ENCODE data around the gene ANO9. TPM values are rescaled to one million over a fixed set of nuclear protein-coding genes. Genes with fewer than 3 reads are reported as not detected.
"Not testable (repeated sequence)": the region's sequence is repeated elsewhere in the genome, so short reads cannot be mapped to it uniquely, and the experiment has no call there.

Gene ANO9
- total RNA-seq, 4 donors from 2014 or later, result 11.0 to 22.1 (median 16.2) TPM

DNA sequence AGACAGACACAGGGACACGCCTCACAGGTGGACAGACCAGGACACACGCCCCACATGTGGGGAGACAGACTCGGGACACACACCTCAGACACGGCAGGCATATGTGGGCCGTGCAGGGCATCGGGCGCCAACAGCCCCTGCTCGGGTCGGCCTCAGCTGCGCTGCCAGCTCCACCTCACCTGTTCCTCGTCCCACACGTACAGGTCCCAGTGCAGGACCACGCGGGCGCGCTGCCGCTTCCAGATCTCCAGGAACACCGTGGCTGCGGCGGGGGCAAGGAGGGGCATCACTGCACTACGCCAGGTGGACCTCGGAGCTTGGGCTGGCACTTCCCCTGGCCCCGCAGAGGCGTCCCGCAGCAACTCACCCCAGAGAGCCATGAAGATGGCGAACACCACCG is 12.4 kb downstream of the ANO9 start:
- intact Hi-C loops (cut with DNase I), result no loop called here
- Histone ChIP-seq H3K9me3 (no peaks in the 10 kb centered on the region), H3K4me1 (no peaks in the 10 kb centered on the region), H3K4me3 (no peak overlapping the region), H3K36me3 (peaks cover 0 to 25% (median 0%) of the 10 kb centered on the region in 3 donors), H3K27ac (no peak overlapping the region), H3K27me3 (no peaks in the 10 kb centered on the region)
- TF ChIP-seq, protein P1, sequence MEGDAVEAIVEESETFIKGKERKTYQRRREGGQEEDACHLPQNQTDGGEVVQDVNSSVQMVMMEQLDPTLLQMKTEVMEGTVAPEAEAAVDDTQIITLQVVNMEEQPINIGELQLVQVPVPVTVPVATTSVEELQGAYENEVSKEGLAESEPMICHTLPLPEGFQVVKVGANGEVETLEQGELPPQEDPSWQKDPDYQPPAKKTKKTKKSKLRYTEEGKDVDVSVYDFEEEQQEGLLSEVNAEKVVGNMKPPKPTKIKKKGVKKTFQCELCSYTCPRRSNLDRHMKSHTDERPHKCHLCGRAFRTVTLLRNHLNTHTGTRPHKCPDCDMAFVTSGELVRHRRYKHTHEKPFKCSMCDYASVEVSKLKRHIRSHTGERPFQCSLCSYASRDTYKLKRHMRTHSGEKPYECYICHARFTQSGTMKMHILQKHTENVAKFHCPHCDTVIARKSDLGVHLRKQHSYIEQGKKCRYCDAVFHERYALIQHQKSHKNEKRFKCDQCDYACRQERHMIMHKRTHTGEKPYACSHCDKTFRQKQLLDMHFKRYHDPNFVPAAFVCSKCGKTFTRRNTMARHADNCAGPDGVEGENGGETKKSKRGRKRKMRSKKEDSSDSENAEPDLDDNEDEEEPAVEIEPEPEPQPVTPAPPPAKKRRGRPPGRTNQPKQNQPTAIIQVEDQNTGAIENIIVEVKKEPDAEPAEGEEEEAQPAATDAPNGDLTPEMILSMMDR (IDR thresholded peaks at IDR 0.05), result no peak
- no peak for TF ChIP-seq POLR2A (IDR thresholded peaks at IDR 0.05)
- DNase-seq, result no peak
- WGBS, 2 donors, result 72 to 89% methylated on average over 4 to 22 of the region's 27 CpGs

DNA sequence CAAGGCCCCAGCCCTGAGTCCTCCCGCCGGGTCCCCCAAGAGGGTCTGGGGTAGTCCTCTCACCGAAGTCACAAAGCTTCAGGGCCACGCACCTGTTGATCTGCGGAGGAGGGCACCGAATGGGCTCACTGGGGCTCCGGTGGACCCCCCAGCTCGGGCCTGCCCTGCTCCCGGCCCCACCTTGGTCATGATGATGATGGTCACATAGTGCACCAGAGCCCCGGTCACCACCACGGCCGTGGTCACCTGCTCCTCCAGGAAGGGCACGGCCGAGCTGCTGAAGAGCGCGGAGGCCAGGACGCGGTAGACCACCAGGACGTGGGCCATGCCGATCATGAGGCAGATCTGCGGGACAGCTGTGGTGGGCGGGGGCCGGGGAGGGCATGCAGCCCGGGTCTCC is 13.5 kb downstream of the ANO9 start:
- Histone ChIP-seq H3K4me1 (no peaks in the 10 kb centered on the region), H3K4me3 (no peak overlapping the region), H3K27me3 (peaks cover 0 to 8% (median 0%) of the 10 kb centered on the region in 4 donors), H3K9me3 (no peaks in the 10 kb centered on the region), H3K27ac (no peak overlapping the region), H3K36me3 (peaks cover 0 to 17% (median 0%) of the 10 kb centered on the region in 3 donors)
- intact Hi-C loops (cut with DNase I), result no loop called here
- WGBS, 2 donors, result 90 to 98% methylated on average over 8 to 11 of the region's 24 CpGs
- no peak for TF ChIP-seq POLR2A (IDR thresholded peaks at IDR 0.05)
- TF ChIP-seq, protein P1 (IDR thresholded peaks at IDR 0.05), result no peak
- DNase-seq, result no peak

DNA sequence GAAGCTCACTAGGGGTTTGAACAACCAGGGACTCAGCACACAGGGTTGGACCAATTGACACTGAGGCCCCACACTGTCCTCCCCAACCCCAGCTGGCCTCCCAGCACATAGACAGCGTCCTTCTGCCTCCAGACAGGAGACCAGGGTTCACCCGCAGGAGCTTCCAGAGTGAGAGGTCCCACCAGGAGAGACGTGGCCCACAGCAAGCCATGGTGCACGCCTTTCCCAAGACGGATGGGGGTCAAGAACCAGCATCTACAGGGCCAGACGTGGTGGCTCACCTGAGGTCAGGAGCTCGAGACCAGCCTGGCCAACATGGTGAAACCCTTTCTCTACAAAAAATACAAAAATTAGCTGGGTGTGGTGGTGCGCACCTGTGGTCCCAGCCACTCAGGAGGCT is 15.0 kb downstream of the ANO9 start:
- Histone ChIP-seq H3K4me1 (no peaks in the 10 kb centered on the region), H3K9me3 (no peaks in the 10 kb centered on the region), H3K27ac (no peak overlapping the region), H3K4me3 (no peak overlapping the region), H3K36me3 (peaks cover 0 to 4% (median 0%) of the 10 kb centered on the region in 3 donors), H3K27me3 (peaks cover 0 to 14% (median 0%) of the 10 kb centered on the region in 4 donors)
- DNase-seq, result no peak
- WGBS, 2 donors, result 100% methylated on average over 1 of the region's 8 CpGs; no CpG with 5 or more reads in 1 of the 2 donors
- TF ChIP-seq POLR2A (IDR thresholded peaks at IDR 0.05), result no peak
- TF ChIP-seq, protein P1 (IDR thresholded peaks at IDR 0.05), result no peak
- intact Hi-C loops (cut with DNase I), result no loop called here

DNA sequence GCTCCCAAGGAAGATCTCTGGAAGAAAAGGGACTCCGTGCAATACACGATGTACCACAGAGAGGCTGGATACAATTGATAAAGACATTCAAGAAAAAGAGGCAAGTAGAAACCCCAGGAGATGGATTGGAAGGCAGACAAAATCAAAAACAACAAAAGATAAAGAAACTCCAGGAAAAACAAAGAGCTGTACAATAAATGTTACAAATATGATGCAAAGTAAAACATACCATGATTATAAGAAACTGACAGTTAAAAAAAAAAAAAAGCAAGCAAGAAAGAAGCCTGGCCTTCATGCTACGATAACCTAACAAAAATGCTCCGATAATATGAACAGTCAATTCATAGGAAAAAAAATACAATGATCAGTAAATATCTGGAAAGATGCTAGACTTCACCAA is 16.5 kb downstream of the ANO9 start:
- DNase-seq, result no peak
- Histone ChIP-seq H3K36me3 (no peaks in the 10 kb centered on the region), H3K9me3 (no peaks in the 10 kb centered on the region), H3K27ac (no peak overlapping the region), H3K4me1 (peaks cover 0 to 6% (median 0%) of the 10 kb centered on the region in 3 donors), H3K27me3 (peaks cover 0 to 16% (median 0%) of the 10 kb centered on the region in 4 donors), H3K4me3 (no peak overlapping the region)
- 75 to 76% methylated on average over 4 of the region's 4 CpGs for WGBS, 2 donors
- TF ChIP-seq, protein P1 (IDR thresholded peaks at IDR 0.05), result no peak
- no peak for TF ChIP-seq POLR2A (IDR thresholded peaks at IDR 0.05)
- intact Hi-C loops (cut with DNase I), result no loop called here

DNA sequence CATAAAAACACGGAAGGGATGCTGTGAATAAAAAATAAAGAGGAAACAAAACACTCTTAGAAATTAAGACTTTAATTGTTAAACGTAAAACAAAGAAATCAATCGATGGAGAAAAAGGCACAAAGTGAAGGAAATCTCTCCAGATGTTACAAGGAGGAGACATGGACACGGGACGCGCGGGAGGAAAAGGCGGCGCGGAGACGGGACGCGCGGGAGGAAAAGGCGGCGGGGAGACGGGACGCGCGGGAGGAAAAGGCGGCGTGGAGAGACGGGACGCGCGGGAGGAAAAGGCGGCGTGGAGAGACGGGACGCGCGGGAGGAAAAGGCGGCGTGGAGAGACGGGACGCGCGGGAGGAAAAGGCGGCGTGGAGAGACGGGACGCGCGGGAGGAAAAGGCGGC is 17.0 kb downstream of the ANO9 start:
- DNase-seq; H3K36me3 ChIP-seq; H3K27ac ChIP-seq; intact Hi-C loops (cut with DNase I); H3K4me1 ChIP-seq; H3K4me3 ChIP-seq; H3K9me3 ChIP-seq: not testable (repeated sequence)
- WGBS, 2 donors, result 53 to 68% methylated on average over 30 of the region's 45 CpGs
- peaks cover 0 to 21% (median 0%) of the 10 kb centered on the region in 4 donors for H3K27me3 ChIP-seq

DNA sequence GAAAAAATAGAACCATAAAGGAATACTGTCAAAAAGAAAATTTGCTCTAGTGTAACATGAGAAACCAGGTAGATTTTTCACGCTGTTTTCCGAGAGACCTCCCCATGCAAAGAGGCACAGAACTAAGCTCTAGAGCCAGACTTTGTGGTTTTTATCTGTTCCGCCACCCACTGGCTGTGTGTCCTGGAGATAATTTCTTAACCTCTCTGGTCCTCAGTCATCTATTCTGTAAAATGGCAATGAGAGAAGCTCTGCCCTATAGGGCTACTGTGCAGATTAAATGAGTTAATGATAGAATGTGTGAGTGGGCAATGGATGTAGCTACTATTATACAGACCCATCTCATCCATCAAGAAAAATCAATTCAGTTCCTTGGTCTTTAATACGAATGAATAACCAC is 17.6 kb downstream of the ANO9 start:
- no peak for DNase-seq
- 92% methylated on average over 4 of the region's 4 CpGs for WGBS, 2 donors
- H3K4me1 ChIP-seq, result peaks cover 0 to 6% (median 0%) of the 10 kb centered on the region in 3 donors
- H3K27ac ChIP-seq, result no peak overlapping the region
- H3K36me3 ChIP-seq, result no peaks in the 10 kb centered on the region
- no peaks in the 10 kb centered on the region for H3K9me3 ChIP-seq
- intact Hi-C loops (cut with DNase I), result no loop called here
- no peak overlapping the region for H3K4me3 ChIP-seq
- TF ChIP-seq POLR2A (IDR thresholded peaks at IDR 0.05), result no peak
- TF ChIP-seq, protein P1 (IDR thresholded peaks at IDR 0.05), result no peak
- H3K27me3 ChIP-seq, result peaks cover 0 to 27% (median 0%) of the 10 kb centered on the region in 4 donors

Data from esophagus squamous epithelium (tissue), 5 donors.